ENCODE results near the gene ANKRD53.

ANKRD53 gene

GRCh38 chr2:70939839-70940580 is 38.4 kb upstream of the ANKRD53 start:
- Histone ChIP-seq H3K9me2 (replicated peaks; ENCODE audit: low read depth, low read length) (no peaks in the 10 kb centered on the region), H3F3A (ENCODE audit: low read depth) (no peaks in the 10 kb centered on the region), H3K9ac (ENCODE audit: low read depth, low read length, poor library complexity, severe bottlenecking) (no peak overlapping the region), H3K4me1 (ENCODE audit: insufficient read depth, low read length, poor library complexity, severe bottlenecking) (no peaks in the 10 kb centered on the region), H3K4me2 (ENCODE audit: low read depth, low read length, poor library complexity, severe bottlenecking) (no peak overlapping the region), H3K4me3 (ENCODE audit: low read length, poor library complexity, severe bottlenecking) (no peak overlapping the region), H3K79me2 (ENCODE audit: insufficient read depth, low read length) (no peaks in the 10 kb centered on the region), H3K27me3 (ENCODE audit: insufficient read depth, low read length, poor library complexity, severe bottlenecking) (no peaks in the 10 kb centered on the region), H4K20me1 (ENCODE audit: insufficient read depth, low read length, poor library complexity, severe bottlenecking) (no peaks in the 10 kb centered on the region), H2AFZ (ENCODE audit: low read length) (no peak overlapping the region), H3K9me3 (ENCODE audit: insufficient read depth, low read depth, low read length) (no peaks in the 10 kb centered on the region), H3K36me3 (ENCODE audit: insufficient read depth, low read length) (no peaks in the 10 kb centered on the region)
- TF ChIP-seq, protein P1, sequence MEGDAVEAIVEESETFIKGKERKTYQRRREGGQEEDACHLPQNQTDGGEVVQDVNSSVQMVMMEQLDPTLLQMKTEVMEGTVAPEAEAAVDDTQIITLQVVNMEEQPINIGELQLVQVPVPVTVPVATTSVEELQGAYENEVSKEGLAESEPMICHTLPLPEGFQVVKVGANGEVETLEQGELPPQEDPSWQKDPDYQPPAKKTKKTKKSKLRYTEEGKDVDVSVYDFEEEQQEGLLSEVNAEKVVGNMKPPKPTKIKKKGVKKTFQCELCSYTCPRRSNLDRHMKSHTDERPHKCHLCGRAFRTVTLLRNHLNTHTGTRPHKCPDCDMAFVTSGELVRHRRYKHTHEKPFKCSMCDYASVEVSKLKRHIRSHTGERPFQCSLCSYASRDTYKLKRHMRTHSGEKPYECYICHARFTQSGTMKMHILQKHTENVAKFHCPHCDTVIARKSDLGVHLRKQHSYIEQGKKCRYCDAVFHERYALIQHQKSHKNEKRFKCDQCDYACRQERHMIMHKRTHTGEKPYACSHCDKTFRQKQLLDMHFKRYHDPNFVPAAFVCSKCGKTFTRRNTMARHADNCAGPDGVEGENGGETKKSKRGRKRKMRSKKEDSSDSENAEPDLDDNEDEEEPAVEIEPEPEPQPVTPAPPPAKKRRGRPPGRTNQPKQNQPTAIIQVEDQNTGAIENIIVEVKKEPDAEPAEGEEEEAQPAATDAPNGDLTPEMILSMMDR (conservative IDR thresholded peaks at IDR 0.05; ENCODE audit: low read length) = no peak
- TF ChIP-seq EZH2phosphoT487 (IDR thresholded peaks at IDR 0.05; ENCODE audit: borderline replicate concordance) = no peak

DNA sequence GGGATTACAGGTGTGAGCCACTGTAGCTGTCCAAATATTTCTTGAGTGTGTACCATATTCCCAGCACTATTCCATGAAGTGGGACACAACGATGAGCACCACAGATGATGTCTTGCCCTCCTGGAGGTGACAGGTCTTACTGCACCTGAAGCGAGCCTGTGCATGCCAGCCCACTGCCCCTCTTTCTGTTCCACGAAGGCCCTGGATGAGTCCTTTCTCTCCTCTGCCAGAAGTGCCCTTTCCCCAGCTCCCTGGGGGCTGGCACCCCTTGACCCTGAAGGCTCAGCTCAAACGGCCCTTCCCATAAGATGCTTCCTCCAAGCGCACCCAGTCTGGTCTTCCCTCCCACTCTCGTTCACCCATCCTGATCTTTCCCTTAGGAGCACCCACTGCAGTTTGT is 37.2 kb upstream of the ANKRD53 start:
- Histone ChIP-seq H3K27me3 (ENCODE audit: insufficient read depth, low read length, poor library complexity, severe bottlenecking) (no peaks in the 10 kb centered on the region), H4K20me1 (ENCODE audit: insufficient read depth, low read length, poor library complexity, severe bottlenecking) (no peaks in the 10 kb centered on the region), H2AFZ (ENCODE audit: low read length) (no peak overlapping the region), H3K9me3 (ENCODE audit: insufficient read depth, low read depth, low read length) (no peaks in the 10 kb centered on the region), H3K79me2 (ENCODE audit: insufficient read depth, low read length) (no peaks in the 10 kb centered on the region), H3K36me3 (ENCODE audit: insufficient read depth, low read length) (no peaks in the 10 kb centered on the region), H3F3A (ENCODE audit: low read depth) (no peaks in the 10 kb centered on the region), H3K9ac (ENCODE audit: low read depth, low read length, poor library complexity, severe bottlenecking) (no peak overlapping the region), H3K4me3 (ENCODE audit: low read length, poor library complexity, severe bottlenecking) (no peak overlapping the region), H3K4me1 (ENCODE audit: insufficient read depth, low read length, poor library complexity, severe bottlenecking) (peaks cover 5% of the 10 kb centered on the region), H3K4me2 (ENCODE audit: low read depth, low read length, poor library complexity, severe bottlenecking) (no peak overlapping the region), H3K9me2 (replicated peaks; ENCODE audit: low read depth, low read length) (no peaks in the 10 kb centered on the region)
- TF ChIP-seq EZH2phosphoT487 (IDR thresholded peaks at IDR 0.05; ENCODE audit: borderline replicate concordance) = no peak
- TF ChIP-seq, protein P1 (conservative IDR thresholded peaks at IDR 0.05; ENCODE audit: low read length) = no peak

- Histone ChIP-seq H3K9me3 (ENCODE audit: insufficient read depth, low read depth, low read length) (no peaks in the 10 kb centered on the region), H3K27me3 (ENCODE audit: insufficient read depth, low read length, poor library complexity, severe bottlenecking) (no peaks in the 10 kb centered on the region), H3F3A (ENCODE audit: low read depth) (no peaks in the 10 kb centered on the region), H2AFZ (ENCODE audit: low read length) (no peak overlapping the region), H3K4me3 (ENCODE audit: low read length, poor library complexity, severe bottlenecking) (no peak overlapping the region), H4K20me1 (ENCODE audit: insufficient read depth, low read length, poor library complexity, severe bottlenecking) (no peaks in the 10 kb centered on the region), H3K9ac (ENCODE audit: low read depth, low read length, poor library complexity, severe bottlenecking) (no peak overlapping the region), H3K4me1 (ENCODE audit: insufficient read depth, low read length, poor library complexity, severe bottlenecking) (peaks cover 7% of the 10 kb centered on the region), H3K4me2 (ENCODE audit: low read depth, low read length, poor library complexity, severe bottlenecking) (no peak overlapping the region), H3K36me3 (ENCODE audit: insufficient read depth, low read length) (no peaks in the 10 kb centered on the region), H3K79me2 (ENCODE audit: insufficient read depth, low read length) (no peaks in the 10 kb centered on the region), H3K9me2 (replicated peaks; ENCODE audit: low read depth, low read length) (no peaks in the 10 kb centered on the region)
- TF ChIP-seq EZH2phosphoT487 (IDR thresholded peaks at IDR 0.05; ENCODE audit: borderline replicate concordance) = no peak
- TF ChIP-seq, protein P1 (conservative IDR thresholded peaks at IDR 0.05; ENCODE audit: low read length) = no peak
Observed at GRCh38 chr2:70941701-70942100, 36.7 kb upstream of the ANKRD53 start.

Data from Loucy (cell line).